Stimulated activated CD8-positive, alpha-beta memory T cell treated with anti-CD3 and anti-CD28 coated beads, Interleukin-7, amount 100 ng/mL, for 4 hours (primary cell): ENCODE data around the gene NUDT16.

Experiments
- DNase-seq, 2 donors: peaks; one replicate each; pipeline ENCODE4 v3.0.0-alpha.2; 2020; ENCODE audit warnings: low read depth in 2 of 2

The NUDT16 gene

DNA sequence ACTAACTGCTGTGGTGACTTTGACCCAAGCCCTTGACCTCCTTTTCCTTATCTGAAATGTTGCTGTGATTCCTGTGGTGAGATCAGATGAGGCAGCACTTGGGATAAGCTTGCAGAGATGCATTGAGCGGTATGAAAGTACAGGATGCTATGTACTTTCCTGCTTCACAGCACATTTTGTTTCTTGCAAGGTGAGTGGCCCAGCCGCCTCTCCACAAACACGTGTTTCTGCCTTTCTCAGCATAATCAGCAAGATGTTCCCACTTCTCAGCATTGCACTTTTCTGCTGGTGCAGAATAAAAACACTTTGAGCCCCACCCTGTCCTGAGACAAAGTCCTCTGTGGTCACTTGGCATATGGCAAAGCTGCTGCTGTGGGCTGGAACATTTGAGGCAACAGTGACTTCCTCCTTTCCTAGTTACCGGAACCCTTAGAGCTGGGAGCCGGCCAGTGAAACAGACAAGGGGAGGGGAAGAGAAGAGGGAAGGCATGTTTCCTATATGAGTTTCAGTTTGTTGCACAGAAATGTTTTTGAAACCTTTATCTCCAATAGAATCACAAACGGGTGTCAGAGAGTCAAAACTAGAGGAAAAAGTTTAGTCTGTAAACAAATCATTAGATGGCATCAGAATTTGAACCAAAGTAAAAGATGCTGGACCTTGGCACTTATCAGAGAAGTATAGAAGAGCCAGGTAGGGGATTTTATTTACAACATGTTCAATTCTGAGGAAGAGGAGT is 5.0 kb downstream of the NUDT16 start:
- DNase-seq = no peak

DNA sequence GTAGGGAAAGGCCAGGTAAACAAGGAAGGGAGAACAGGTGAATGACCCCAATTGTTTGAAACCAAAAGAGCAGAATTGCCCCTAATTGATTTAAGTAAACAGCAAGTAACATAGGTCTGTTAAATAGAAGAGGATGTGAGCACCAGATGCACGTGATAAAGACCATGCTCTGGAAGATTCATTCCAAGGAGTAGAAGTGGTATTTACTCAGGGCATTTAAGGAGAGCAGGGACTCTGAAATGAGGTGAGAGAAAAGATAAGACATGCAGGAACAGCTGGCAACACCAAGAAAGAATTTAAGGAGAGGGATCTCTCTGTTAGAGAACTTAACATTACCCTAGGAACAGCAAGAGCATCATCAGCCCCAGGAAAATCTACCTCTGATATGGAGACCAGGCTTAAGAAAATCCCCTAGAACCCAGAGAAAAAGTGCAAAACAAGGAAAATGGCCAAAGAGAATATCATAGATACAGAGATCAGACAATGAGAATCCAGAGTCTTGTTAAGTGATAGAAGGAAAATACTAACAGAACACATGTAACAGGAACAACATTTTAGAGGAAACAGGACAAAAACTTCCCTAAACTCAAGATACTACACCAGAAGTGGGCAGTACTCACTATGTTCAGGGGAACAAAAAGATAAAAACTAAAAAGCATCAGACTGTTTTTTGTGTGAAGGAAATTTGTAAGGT is 6.4 kb downstream of the NUDT16 start:
- no peak for DNase-seq

DNA sequence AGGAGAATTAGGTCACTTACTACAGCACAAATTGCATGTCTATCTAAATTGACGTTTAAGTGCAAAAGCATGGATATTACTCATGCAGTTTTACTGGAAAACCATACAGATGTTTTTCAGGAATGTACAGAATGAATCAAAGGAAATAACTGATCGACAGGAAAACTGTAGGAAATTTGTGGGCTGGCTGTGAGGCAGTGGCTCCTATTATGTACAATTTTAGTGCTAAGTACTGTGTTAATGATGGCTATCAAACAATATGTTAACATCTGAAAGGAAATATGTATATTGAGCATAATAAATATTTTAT is 6.9 kb downstream of the NUDT16 start:
- no peak for DNase-seq

DNA sequence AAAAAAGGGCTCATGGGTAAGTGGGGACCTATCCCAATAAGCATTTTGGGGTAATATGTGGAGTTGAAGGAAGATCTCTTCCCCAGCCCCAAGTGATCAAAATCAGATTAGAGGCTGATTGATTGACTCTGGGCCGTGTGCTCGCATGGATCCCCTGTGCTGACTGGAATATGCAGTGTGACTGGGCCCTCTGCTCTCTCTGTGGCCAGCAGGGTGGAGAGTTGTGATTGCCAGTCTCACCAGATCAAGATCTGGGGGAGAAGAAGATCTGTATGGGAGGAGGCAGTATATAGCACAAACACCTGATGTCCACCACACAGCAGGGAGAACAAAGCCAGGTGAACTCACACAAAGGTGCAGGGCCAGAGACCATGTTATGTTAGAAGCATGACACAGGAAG is 8.8 kb downstream of the NUDT16 start:
- DNase-seq = no peak

DNA sequence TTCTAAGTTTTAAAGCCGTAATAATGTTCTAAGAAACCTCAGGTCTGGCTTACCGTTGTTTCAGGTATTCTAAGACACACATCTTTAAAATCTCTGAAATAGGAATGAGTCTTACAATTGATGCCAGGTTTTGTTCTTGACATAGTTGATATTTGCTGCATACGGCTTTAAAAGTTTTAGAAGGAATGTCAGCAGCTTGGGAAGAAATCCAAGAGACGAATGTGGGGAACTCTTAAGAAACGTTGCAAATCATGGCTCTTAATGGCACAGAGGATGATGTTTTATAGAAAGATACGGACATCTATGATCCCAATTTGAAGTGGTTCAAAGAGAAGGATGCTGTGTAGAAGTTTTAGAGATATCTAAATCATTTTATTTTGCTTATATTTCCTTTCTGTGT is 11.5 kb downstream of the NUDT16 start:
- no peak for DNase-seq

DNA sequence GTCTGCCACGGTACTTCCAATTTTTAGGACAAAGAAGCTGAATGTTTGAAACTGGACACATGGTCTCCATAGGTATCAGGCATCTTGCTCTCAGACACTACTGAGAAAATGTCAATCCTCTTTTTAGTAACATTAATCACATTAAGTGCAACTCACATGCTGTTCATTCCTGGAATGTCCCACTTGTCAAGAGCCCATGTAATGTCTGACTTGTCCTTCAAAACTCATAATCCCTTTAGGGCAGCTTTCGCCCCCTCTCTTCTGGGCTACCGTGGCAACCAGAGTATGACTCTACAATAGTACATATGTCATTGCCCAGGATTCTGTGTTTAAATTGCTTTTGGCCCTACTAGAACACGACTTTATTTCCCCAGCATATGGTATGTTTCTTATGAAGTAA is 12.3 kb downstream of the NUDT16 start:
- DNase-seq = no peak

DNA sequence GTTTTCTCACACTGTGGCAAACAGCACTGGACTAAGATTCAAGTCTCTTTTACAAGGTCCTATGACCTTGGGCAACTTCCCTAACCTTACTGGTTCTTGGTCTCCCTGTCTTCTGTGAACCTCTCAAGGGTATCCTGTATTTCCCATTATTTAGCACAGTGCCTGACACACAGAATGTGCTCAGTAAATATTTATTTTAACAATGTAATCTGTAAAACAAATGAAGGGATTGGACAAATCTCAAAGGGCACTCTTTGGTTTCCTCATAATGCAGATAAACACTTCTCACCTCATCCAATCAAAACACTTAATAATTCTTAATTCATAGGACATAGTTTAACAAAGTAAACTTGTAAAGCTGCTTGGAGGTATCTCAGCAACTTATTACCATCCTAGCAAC is 12.8 kb downstream of the NUDT16 start:
- DNase-seq = no peak

DNA sequence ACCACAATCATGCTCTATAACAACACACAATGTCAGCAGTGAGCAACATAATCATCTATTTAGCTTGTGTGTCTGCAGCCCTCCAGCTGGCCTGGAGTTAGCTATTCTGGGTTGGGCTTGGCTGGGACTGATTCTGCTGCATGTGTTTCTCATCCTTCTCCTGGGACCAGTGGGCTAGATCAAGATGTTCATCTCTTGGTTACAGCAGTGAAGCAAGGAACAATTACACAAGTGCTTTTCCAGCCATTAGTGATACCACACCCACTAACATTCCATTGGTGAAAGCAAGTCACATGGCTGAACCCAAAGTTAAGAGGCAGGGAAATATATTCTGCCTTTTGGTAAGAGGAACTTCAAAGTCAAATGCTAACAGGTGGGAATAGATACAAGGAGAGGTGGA is 14.6 kb downstream of the NUDT16 start:
- DNase-seq = no peak

DNA sequence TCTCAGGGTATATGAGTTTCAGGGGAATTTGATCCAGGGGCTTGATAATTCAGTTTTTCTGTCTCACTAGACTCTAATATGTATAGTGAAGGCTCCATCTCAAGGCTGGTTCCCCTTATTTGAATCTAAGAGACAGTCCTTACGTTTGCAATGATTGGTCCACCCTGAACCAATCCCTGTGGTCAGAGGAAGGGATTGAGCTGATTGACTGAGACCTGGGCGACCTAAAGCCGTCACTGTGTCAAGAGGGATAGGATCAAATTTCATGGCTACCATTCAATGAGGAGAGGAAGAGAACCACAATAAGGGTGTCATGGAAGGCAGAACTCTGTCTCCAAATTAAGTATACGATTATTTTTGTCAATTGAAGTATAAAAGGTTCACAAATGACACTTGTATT is 16.3 kb downstream of the NUDT16 start:
- no peak for DNase-seq

DNA sequence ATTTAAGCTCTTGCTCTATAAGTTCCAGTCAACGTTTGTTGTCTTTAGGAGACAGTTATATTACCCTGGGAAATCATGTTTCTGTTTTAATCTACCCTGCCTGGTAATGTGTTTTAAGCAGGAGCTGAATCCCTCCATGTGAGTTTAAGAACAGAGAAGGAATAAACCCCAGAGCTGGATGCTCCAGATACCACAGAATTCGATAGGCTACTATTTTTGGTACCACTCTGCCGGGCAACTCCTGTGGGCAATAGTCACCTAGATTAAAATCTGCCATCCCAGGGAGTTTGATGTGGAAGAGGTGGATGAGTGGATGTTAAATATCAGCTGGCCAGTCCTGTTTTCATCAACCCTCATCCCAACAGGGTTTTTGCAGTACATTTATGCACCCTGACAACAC is 20.4 kb downstream of the NUDT16 start:
- no peak for DNase-seq

DNA sequence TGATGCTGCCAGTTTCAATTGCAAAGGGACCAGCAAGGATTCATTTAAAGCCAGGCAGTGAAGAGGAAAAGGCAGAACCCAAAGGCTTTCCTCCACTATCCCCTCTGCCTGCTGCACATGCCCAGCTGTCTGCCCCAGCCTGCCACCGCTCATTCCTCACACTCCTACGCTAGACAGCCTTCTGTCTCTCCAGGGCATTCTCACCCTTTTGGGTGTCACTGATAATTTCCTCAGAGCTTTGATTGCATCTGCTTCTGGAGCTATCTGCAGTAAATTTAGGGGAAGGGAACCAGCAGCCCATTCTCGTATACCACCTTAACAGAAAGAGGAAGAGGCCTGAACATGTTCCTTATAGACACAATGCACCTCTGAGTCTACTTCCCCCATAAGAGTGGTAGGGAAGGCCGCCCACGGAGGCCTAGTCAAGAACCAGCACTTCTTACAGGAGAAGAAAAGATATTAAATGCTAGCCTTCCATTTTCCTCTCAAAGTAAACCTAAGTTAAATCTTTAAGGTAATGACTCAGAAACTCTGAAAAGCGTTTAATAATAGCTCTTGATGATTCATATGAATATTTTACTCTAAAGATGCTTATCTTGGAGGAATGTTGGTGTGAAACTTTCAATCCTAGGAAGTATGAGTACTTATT is 20.9 kb downstream of the NUDT16 start:
- no peak for DNase-seq

DNA sequence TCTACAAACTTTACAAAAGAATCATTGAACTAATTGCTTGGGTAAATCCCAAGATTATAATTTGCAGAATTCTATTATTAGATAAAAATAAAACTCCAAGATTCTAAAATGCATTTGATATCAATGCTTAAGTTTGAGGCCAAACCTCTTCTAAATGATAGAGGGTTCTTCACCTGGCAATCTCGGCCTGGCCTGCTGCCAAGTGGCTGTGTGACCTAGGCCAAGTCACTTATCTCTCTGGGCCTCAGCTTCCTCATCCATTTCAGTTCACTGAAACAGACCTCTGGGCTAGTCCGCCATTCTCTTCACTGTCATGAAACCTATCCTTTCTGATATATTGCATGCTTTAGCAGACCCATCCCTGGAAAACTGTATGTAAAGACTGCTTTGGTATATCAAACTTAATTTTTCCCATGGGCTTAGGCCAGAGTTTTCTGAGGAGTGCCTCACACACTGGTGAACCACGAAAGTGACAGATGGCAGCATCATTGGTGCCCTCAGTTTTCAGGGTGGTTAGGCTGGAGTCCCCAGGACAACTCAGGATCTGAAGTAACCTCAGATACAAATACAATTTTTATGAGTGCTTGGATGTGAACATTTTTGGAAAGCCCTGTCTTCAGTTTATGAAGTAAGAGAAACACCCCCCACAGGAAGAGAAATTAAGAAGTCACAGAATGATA is 21.8 kb downstream of the NUDT16 start:
- no peak for DNase-seq

DNA sequence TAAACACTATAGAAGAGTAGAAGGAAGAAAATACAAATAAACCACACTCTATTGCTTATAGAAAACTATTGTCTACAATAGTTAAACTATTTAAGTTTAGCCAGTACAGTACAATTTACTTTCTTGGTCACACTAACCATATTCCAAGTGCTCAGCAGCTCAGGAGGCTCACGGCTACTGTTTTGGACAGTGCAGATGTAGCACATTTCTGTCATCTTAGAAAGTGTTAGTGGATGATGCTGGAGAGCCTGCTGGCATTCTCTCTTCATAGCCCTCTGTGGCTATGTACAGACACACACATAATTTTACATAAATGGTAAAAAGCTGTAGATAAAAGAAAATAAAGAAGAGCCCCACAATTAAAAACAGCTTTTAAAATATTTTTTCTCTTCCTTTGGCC is 23.8 kb downstream of the NUDT16 start:
- no peak for DNase-seq

DNA sequence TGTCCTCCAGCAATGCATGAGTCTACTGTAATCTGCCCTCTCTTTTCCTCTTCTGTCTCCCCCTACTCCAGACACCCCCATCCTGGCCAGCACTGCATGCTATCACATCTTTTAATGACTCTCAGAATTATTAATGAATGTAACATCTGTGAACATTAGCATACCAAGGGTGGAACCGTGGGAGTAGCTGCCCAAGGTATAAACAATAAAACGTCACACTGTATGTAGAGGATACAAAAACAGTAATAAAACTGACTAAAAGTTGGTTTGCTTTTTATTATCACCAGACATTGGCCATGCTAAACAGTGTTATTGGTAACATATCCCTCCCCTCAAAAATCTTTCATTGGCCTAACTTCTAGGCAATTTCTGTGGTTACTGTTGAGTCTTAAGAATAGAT is 24.7 kb downstream of the NUDT16 start:
- DNase-seq = no peak

DNA sequence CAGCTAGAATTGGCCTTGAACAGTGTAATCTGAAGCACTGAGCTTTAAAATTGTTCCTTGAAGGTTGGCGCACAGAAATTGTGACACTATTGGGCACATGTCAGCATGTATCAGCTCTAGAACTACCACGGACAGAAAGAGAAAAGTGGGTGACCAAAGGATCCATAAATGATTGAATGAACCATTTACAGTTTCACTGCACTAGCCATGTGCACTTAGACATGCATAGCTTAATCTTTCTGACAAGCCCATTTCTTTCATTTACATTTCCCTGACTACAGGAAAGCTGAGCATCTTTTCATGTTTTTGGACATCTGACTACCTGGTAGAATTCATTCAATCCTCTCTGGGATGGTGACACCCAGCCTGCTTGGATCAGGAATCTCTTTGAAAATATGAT is 36.2 kb downstream of the NUDT16 start:
- DNase-seq = no peak

DNA sequence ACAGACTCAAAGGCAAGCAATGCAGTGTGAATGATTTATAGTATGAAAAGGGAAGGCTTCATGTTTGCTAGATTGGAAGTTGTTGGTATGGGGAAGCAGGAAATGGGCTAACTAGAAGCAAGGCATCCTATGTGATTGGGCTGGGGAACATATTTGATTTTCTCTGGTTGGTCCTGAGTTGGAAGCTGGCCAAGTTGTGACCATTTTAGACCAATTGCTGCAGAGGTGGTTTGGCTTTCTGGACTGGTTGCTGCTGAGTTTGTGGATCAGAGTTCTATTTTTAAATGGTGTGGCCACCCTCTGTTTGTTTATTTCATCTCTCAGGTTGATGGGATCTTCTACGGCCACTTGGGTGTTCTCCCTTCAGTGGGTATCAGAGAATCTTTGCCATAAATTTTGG is 39.7 kb downstream of the NUDT16 start:
- no peak for DNase-seq

DNA sequence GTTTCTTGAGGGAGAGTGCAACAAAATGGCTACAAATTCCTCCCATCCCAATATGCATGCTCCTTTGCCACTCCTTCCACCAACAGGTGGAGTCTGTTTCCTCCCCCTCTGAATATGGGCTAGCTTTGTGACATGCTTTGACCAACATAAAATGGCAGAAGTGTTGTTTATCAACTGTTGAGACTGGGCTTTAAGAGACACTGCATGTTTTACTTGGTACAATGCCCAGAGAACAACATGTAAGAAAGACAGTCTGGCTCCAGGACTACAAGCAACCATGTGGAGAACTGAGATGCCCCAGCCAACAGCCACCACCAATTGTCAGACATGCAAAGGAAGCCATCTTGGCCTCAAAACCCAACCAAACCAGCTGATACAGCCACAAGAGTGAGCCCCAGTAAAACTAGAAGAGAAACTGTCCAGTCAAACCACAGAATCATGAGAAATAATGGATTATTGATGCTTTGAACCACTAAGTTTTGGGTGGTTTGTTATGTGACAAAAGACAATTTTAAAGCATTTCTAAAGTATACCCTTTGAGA is 40.5 kb downstream of the NUDT16 start:
- DNase-seq = no peak

DNA sequence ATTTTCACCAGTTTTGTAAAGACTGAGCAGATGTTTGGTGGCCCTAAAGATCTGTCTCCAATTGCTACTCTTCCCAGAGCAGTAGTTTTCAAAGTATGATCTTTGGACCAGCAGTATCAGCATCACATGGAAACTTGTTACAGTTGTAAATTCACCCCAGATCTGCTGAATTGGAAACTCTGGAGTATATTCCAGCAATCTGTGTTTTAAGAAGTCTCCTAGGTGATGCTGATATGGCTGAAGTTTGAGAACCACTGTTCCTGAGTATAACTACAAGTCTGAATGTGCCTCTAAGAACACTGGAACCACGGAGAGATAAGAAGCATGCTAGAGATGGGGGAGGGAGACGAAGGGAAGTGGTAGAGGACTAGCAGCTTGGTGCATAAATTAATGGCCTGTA is 45.7 kb downstream of the NUDT16 start:
- no peak for DNase-seq

DNA sequence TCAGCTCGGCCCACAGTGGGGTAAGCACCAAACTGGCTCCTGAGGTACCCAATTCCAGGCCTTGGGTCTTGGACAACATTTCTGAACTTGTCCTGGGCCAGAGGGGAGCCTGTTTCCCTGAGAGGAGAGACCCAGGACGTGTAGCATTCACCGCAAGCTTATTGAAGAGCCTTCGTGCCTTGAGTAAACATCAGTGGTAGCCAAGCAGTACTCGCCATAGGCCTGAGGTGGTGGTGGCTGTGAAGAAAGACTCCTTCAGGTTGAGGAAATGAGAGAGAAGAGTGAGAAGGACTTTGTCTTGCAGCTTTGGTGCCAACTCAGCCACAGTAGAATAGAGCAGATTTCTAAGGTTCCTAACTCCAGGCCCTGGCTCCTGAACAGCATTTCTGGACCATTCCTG is 50.2 kb downstream of the NUDT16 start:
- DNase-seq = no peak

DNA sequence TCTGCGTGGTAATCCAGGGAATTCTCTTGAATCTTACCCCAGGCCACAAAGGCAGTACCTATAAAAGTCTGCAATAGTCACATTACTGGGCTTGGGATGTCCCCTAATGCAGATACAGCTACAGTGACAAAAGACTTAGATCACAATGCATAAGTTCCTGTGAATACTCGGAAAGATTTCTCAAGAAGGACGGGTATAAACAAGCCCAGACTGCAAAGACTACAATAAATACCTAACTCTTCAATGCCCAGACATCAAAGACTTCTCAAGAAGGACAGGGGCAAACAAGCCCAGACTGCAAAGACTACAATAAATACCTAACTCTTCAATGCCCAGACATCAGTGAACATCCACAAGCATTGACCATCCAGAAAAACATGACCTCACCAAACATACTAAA is 50.9 kb downstream of the NUDT16 start:
- no peak for DNase-seq

DNA sequence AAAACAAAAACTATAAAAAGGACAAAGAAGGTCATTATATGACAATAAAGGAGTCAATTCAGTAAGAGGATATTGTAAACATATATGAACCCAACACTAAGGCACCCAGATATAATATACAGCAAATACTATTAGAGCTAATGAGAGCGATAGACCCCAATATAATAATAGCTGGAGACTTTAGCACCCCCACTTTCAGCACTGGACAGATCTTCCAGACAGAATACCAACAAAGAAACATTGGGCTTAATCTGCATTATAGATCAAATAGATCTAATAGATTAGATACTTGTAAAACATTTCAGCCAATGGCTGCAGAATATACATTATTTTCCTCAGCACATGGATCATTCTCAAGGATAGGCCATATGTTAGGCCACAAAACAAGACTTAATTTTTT is 53.4 kb downstream of the NUDT16 start:
- no peak for DNase-seq
